OCI-LY3 (cell line): ENCODE data around the gene NCOA1.

ENCODE experiments used
- H2AFZ ChIP-seq: fragments of 200-600, 300-600 bp; shearing (Covaris generic); 2 replicates; pipeline ENCODE4 v1.6.0; 2014; ENCODE audit warnings: antibody characterized with exemption, low read depth, low read length
- H3K27ac ChIP-seq: fragments of 200-600, 300-600 bp; sonication (generic); 2 replicates; pipeline ENCODE4 v1.5.1; 2014; ENCODE audit warnings: mild to moderate bottlenecking, low read length, moderate library complexity, mixed read lengths
- H3K27me3 ChIP-seq: fragments of 200-600, 300-600 bp; sonication (generic); 2 replicates; pipeline ENCODE4 v1.6.1; 2014; ENCODE audit warnings: low read depth, low read length, mixed read lengths
- H3K36me3 ChIP-seq: fragments of 200-600, 300-600 bp; sonication (generic); replicated peaks from 2 replicates; pipeline ENCODE3; 2014; ENCODE audit warnings: low read depth, low read length, mixed read lengths
- H3K4me1 ChIP-seq: fragments of 300-600, 200-600 bp; sonication (generic); 2 replicates; pipeline ENCODE4 v1.6.1; 2014; ENCODE audit warnings: low read length, mixed read lengths
- H3K4me2 ChIP-seq: fragments of 200-600, 300-600 bp; sonication (generic); 2 replicates; pipeline ENCODE4 v1.6.1; 2014; ENCODE audit warnings: low read length, mixed read lengths
- H3K4me3 ChIP-seq: fragments of 300-600, 200-600 bp; sonication (generic); 2 replicates; pipeline ENCODE4 v1.5.1; 2014; ENCODE audit warnings: antibody characterized with exemption, mild to moderate bottlenecking, low read length, moderate library complexity
- H3K79me2 ChIP-seq: fragments of 300-600, 200-600 bp; shearing (Covaris generic); 2 replicates; pipeline ENCODE4 v1.6.1; 2014; ENCODE audit warnings: mild to moderate bottlenecking, low read length, mixed read lengths
- H3K9ac ChIP-seq: fragments of 300-600, 200-600 bp; shearing (Covaris generic); 2 replicates; pipeline ENCODE4 v1.6.0; 2014; ENCODE audit warnings: mild to moderate bottlenecking, low read length, moderate library complexity
- H3K9me3 ChIP-seq: fragments of 200-600, 300-600 bp; shearing (Covaris generic); 2 replicates; pipeline ENCODE4 v1.6.1; 2014; ENCODE audit warnings: low read length, mixed read lengths; ENCODE audit not compliant: insufficient read depth
- H4K20me1 ChIP-seq: fragments of 200-600, 300-600 bp; sonication (generic); 2 replicates; pipeline ENCODE4 v1.6.1; 2016; ENCODE audit warnings: low read length, mixed read lengths; ENCODE audit not compliant: insufficient read depth
- EZH2phosphoT487 ChIP-seq: fragments of 200-600 bp; shearing (Covaris generic); IDR thresholded peaks from 2 replicates; pipeline ENCODE4 v1.6.1; 2018; ENCODE audit warnings: antibody characterized with exemption, mixed run types, low read depth
- TF ChIP-seq, protein P1 (sequence below): fragments of 200-600, 300-600 bp; sonication (generic); IDR thresholded peaks from 2 replicates; pipeline ENCODE4 v1.5.1; 2014; ENCODE audit warnings: antibody characterized with exemption, low read length, low read depth

Gene NCOA1

DNA sequence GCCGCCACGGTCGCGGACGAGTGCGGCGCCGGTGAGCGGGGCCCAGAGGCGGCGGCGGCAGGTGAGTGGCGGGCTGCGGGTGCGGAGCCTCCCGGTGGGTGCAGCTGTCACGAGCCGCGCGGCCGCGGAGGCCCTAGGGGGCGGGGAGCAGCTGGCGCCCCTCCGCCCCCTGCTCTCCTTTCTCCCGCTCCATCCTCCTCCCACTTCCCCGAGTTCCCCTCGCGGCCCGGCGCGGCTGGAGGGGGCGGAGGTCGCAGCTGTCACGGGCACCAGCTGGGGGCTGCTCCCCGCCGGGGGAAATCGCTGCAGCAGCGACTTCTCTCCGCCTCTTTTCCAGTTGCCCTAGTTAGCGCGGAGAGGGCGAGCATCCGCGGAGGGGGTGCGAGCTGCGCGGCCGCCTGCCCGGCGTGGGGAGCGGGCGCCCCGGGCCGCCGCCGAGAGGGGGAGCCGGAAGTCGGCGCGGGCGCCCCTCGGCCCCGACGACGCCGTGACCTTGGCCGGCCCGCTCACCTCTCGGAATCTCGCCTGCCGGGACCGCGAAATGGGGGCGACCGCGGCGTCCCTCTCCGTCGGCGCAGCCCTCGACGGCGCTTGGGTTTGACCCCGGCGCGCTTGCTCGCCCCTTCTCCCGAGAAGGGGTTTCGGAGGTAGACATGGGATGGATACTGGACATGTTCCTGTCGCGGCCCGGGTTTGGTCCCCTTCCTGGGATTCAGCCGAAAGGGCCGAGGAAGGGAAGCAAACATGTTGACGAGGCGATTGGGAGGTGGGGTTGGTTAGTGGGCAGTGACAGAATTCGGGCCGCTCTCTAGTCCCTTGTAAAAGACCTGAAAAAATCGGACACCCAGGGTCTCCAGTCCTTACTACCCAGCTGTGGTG is 727 bp downstream of the NCOA1 start:
- H3K27ac ChIP-seq = no peak overlapping the region; the same call in 1 of the 2 replicates
- H3K4me2 ChIP-seq = peak overlapping the region; percentile 86
- no peak overlapping the region for H2AFZ ChIP-seq
- H3K4me3 ChIP-seq = peak overlapping the region; percentile 93
- H3K9ac ChIP-seq = peak overlapping the region; percentile 74
- H3K27me3 ChIP-seq = no peaks in the 10 kb centered on the region
- no peaks in the 10 kb centered on the region for H3K9me3 ChIP-seq
- peaks cover 12% of the 10 kb centered on the region; the same call in 1 of the 2 replicates for H4K20me1 ChIP-seq
- H3K79me2 ChIP-seq = peaks cover 46% of the 10 kb centered on the region
- peaks cover 27% of the 10 kb centered on the region for H3K4me1 ChIP-seq
- H3K36me3 ChIP-seq = no peaks in the 10 kb centered on the region
- TF ChIP-seq, protein P1, sequence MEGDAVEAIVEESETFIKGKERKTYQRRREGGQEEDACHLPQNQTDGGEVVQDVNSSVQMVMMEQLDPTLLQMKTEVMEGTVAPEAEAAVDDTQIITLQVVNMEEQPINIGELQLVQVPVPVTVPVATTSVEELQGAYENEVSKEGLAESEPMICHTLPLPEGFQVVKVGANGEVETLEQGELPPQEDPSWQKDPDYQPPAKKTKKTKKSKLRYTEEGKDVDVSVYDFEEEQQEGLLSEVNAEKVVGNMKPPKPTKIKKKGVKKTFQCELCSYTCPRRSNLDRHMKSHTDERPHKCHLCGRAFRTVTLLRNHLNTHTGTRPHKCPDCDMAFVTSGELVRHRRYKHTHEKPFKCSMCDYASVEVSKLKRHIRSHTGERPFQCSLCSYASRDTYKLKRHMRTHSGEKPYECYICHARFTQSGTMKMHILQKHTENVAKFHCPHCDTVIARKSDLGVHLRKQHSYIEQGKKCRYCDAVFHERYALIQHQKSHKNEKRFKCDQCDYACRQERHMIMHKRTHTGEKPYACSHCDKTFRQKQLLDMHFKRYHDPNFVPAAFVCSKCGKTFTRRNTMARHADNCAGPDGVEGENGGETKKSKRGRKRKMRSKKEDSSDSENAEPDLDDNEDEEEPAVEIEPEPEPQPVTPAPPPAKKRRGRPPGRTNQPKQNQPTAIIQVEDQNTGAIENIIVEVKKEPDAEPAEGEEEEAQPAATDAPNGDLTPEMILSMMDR = no peak
- TF ChIP-seq EZH2phosphoT487 = no peak

DNA sequence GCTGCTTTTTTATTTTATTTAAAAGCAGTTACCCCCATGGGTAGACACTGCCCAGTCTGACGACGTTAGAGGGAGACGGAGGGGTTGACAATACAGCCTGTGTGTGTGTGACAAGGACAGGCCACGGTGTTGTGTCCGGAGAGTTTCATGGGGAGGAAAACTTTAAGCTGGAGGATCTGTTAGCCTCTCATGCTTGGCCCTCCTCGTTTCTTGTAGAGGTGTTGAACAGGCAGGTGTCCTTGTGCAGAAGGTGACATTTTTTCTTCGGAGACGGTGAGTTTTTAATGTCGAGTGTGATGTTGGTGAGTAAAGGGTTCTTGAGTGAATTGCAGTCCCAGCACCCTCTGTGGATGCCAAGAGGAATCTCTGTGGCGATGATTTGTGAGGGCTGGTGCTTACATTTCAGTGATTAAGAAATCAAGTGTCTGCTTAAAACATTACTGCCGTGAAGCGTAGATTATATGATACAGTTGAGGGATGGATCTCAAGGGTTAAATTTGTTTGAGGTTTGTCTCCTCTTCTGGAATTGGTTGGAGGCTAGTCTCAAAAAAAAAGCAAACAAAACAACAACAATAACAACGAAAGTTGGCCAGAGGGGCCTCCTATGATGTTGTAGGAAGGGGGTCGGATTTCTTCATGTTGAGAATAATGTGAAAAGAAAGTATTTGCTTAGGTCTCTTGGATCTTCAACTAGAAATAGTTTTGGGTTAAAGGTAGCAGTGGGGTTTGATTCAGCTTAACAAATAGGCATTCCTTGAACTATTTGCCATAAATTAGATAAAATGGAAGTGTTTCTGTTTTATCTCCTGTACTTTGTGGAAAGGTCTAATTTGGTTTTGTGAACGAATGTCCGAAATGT is 1.6 kb downstream of the NCOA1 start:
- H3K79me2 ChIP-seq = peaks cover 53% of the 10 kb centered on the region
- H3K27me3 ChIP-seq = no peaks in the 10 kb centered on the region
- peak overlapping the region; percentile 86 for H3K4me2 ChIP-seq
- H3K36me3 ChIP-seq = no peaks in the 10 kb centered on the region
- H2AFZ ChIP-seq = no peak overlapping the region
- peak overlapping the region; percentile 74 for H3K9ac ChIP-seq
- no peaks in the 10 kb centered on the region for H3K9me3 ChIP-seq
- H3K4me3 ChIP-seq = peak overlapping the region; percentile 93
- no peak overlapping the region for H3K27ac ChIP-seq
- TF ChIP-seq EZH2phosphoT487 = no peak
- H4K20me1 ChIP-seq = peaks cover 12% of the 10 kb centered on the region; the same call in 1 of the 2 replicates
- peaks cover 27% of the 10 kb centered on the region for H3K4me1 ChIP-seq

DNA sequence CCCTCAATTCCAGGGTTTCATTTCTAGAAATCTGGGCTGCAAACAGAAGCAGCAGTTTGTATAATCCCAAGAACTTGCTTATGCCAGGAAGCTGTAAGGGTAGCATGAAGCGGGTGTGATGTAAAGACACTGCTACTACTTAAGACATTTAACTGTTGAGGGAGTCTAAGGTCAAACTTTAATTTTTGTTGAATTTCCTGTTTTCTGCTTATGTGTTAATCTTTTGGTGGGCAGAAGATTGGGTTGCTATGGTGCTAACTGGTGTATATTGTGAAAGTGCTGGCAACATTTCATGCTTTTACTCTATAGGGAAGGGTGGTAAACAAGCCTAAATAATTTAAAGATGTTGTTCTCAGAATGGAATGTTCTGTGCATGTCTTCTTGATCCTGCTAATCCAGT is 2.7 kb downstream of the NCOA1 start:
- H3K79me2 ChIP-seq = peaks cover 63% of the 10 kb centered on the region
- H3K4me1 ChIP-seq = peaks cover 27% of the 10 kb centered on the region

DNA sequence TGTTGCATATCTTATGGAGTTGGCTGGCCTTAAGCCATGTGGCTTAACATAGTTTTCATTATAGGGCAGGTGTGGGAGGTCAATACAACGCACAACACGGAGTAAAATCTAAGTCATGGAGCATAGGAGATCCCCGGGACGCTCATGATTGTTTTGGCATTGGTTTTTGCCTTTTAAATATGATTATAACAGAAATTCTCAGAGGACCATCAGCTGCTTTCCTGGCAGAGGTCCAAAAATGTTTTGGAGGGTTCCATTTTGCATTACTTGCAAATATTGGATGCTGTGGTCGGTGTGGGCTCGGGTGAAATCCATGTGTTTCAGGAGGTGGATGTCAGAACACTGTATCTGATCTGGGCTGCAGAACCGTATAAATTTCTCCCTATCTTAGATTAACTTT is 3.4 kb downstream of the NCOA1 start:
- Histone ChIP-seq H3K79me2 (peaks cover 69% of the 10 kb centered on the region), H3K4me3 (no peak overlapping the region), H3K4me2 (no peak overlapping the region), H2AFZ (no peak overlapping the region), H3K9me3 (no peaks in the 10 kb centered on the region), H3K27ac (no peak overlapping the region), H3K27me3 (no peaks in the 10 kb centered on the region), H3K36me3 (no peaks in the 10 kb centered on the region), H3K4me1 (peaks cover 26% of the 10 kb centered on the region), H4K20me1 (peaks cover 17% of the 10 kb centered on the region), H3K9ac (no peak overlapping the region)
- no peak for TF ChIP-seq EZH2phosphoT487
- TF ChIP-seq, protein P1 = no peak

More for the DNA sequence above, 2.7 kb downstream of the NCOA1 start:
- Histone ChIP-seq H3K27ac (no peak overlapping the region), H3K27me3 (no peaks in the 10 kb centered on the region), H3K4me3 (no peak overlapping the region), H3K36me3 (no peaks in the 10 kb centered on the region), H3K9ac (no peak overlapping the region), H3K4me2 (peak overlapping the region; percentile 86), H2AFZ (no peak overlapping the region), H3K9me3 (no peaks in the 10 kb centered on the region), H4K20me1 (peaks cover 17% of the 10 kb centered on the region)
- TF ChIP-seq, protein P1 = no peak
- no peak for TF ChIP-seq EZH2phosphoT487
